ENCODE results near the gene ARHGAP31.
"Not testable (repeated sequence)": the region's sequence is repeated elsewhere in the genome, so short reads cannot be mapped to it uniquely, and the experiment has no call there.

Gene ARHGAP31

GRCh38 chr3:119293871-119294695, at the start of gene ARHGAP31:
TSS of gene ARHGAP31 (plus strand) at chr3:119294383. CDS start at chr3:119294905, 522 bp downstream.
- peak; percentile 80 for DNase-seq (ENCODE audit: low read depth, low spot score)

- no peak for DNase-seq (ENCODE audit: low read depth, low spot score)
These were observed 48.4 kb upstream of the ARHGAP31 start for GRCh38 chr3:119245778-119246177.

- no peak for DNase-seq (ENCODE audit: low read depth, low spot score)
These were observed 39.0 kb upstream of the ARHGAP31 start for GRCh38 chr3:119255214-119255613.

- no peak for DNase-seq (ENCODE audit: low read depth, low spot score)
These were observed 37.1 kb upstream of the ARHGAP31 start for GRCh38 chr3:119257111-119257510.

GRCh38 chr3:119257654-119258410, 36.4 kb upstream of the ARHGAP31 start:
- peak; percentile 22 for DNase-seq (ENCODE audit: low read depth, low spot score)

GRCh38 chr3:119258915-119259314, 35.3 kb upstream of the ARHGAP31 start:
- no peak for DNase-seq (ENCODE audit: low read depth, low spot score)

- DNase-seq (ENCODE audit: low read depth, low spot score), result no peak
These were observed 34.4 kb upstream of the ARHGAP31 start for GRCh38 chr3:119259821-119260220.

- no peak for DNase-seq (ENCODE audit: low read depth, low spot score)
These were observed 33.1 kb upstream of the ARHGAP31 start for GRCh38 chr3:119261055-119261454.

GRCh38 chr3:119270212-119270611, 24.0 kb upstream of the ARHGAP31 start:
- not testable (repeated sequence) for DNase-seq (ENCODE audit: low read depth, low spot score)

- no peak for DNase-seq (ENCODE audit: low read depth, low spot score)
These were observed 17.5 kb upstream of the ARHGAP31 start for GRCh38 chr3:119276680-119277079.

- DNase-seq (ENCODE audit: low read depth, low spot score), result peak; percentile 50
These were observed 15.1 kb upstream of the ARHGAP31 start for GRCh38 chr3:119279101-119279554.

- no peak for DNase-seq (ENCODE audit: low read depth, low spot score)
These were observed 14.5 kb upstream of the ARHGAP31 start for GRCh38 chr3:119279584-119280243.

- DNase-seq (ENCODE audit: low read depth, low spot score), result no peak
These were observed 5.3 kb upstream of the ARHGAP31 start for GRCh38 chr3:119288669-119289403.

GRCh38 chr3:119289404-119289770, 4.8 kb upstream of the ARHGAP31 start:
- DNase-seq (ENCODE audit: low read depth, low spot score), result no peak

- DNase-seq (ENCODE audit: low read depth, low spot score), result no peak
These were observed 3.6 kb upstream of the ARHGAP31 start for GRCh38 chr3:119290613-119291012.

GRCh38 chr3:119291062-119291700, 3.0 kb upstream of the ARHGAP31 start:
- no peak for DNase-seq (ENCODE audit: low read depth, low spot score)

GRCh38 chr3:119292666-119293065, 1.5 kb upstream of the ARHGAP31 start:
- DNase-seq (ENCODE audit: low read depth, low spot score), result no peak

- DNase-seq (ENCODE audit: low read depth, low spot score), result no peak
These were observed 895 bp upstream of the ARHGAP31 start for GRCh38 chr3:119293105-119293870.

GRCh38 chr3:119294696-119295671, 801 bp downstream of the ARHGAP31 start:
- DNase-seq (ENCODE audit: low read depth, low spot score), result peak; percentile 76

Measured in astrocyte of the hippocampus (primary cell).